NCI-H2227 (cell line): Measurements from ENCODE around the gene UBE2G2.
A peak's percentile ranks its signal among the peaks of the same experiment; 100 is the strongest.

Source experiments
- DNase-seq: peaks from one replicate; lab custom pipeline; 2025; ENCODE audit not compliant: unreplicated experiment; lab: John Stamatoyannopoulos, UW

UBE2G2 gene

DNA sequence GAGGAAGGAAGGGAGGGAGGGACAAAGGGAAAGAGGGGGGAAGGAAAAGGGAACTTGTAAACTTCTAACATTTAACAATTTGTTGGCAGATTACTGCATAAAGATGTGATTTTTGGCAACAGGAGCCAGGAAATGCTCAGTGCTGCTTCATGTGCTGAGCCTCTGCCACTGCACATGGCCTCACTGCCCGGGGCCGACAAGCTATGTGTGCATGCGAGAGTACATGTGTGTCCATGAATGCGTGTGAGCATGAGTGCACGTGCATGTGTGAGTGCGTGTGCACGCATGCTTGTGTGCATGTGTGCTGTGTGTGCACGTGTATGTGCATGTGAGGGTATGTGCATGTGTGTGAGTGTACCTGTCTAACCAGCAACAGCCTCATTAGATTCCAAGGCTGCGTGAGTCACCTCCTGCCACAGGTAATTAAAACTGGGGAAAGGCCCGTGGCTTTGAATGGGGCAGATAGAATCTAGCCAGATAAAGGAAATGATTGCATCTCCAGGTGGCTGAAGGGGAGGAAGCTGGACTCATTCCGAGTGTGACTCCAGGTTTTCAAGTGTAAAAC, 48.9 kb downstream of the UBE2G2 start:
- DNase-seq: no peak

DNA sequence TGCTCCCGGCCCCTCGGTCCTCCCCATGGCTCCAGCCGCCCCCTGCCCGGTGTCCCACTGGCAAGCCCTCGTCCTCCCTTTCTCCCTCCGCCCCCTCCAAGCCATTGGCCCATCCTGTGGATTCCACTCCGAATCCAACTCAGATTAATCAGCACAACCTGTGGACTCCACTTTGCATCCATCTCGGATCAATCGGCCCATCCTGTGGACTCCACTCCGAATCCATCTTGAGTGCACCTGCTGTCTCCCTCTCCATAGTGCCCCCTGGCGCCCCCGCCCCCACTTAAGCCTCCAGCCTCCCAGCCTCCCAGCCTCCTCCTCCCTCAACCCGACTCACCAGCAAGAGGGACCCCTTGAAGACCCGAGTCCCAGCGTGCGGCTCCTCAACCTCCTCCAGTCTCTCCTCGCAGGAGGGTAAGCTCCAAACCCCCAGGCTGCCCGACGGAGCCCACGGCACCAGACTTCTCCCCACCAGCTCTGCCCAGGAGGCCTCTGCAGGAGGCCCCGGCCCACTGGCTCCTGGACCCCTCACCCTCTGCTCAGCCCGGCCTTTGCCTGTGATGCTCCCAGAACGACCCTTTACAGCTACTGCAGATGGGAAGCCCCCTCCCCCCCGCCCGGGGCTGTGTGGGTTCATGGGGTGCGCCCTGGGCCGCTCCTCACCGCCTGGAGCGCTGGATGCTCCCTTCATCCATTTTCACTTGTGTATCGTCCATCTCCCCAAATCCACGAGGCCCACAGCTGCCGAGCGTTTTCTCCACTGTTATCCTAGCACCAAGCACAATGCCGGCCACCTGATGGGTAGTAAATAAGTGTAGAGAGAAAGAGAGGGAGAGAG, 49.6 kb downstream of the UBE2G2 start:
- DNase-seq: no peak

DNA sequence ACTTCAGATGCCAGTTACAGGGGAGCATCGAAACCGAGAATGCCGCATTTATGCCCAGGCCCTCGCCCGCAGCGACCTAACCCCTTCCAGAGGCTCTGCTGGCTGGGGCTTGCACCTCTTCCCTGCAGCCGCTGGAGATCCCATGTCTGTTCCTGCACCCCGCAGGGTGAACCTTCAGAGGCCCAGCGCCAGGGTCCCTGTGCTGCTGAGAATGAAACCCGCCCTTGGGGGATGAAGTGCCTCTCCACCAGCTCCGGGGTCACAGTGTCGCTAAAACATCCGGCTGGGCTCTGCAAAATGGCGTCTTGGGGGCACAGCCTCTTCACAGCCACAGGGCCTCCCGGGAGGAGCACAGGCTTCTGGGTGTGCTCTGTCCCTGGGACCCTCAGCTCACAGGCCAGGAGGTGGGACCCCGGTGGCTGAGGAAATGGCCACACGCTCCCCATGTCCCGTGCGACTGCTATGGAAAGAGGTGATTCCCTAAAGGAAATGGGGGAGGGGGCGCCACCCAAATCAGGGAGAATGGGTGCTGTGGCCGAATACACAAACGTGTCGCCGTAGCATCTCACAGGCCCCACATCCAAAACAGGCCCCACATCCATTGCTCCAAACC, 50.3 kb downstream of the UBE2G2 start:
- no peak for DNase-seq

DNA sequence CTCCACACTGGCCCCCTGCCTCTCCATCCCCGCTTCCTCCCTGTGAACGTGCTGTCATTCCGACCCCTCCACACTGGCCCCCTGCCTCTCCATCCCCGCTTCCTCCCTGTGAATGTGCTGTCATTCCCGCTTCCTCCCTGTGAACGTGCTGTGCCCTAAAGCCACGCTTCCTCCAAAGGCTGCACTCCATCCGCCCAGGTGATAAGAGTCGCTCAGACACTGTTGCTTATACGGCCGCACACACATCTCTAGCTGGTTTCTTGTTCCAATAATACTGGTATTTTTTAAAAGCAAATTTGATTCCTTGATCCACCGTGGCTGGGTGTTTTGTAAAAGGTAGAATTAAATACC, 51.0 kb downstream of the UBE2G2 start:
- DNase-seq: no peak

DNA sequence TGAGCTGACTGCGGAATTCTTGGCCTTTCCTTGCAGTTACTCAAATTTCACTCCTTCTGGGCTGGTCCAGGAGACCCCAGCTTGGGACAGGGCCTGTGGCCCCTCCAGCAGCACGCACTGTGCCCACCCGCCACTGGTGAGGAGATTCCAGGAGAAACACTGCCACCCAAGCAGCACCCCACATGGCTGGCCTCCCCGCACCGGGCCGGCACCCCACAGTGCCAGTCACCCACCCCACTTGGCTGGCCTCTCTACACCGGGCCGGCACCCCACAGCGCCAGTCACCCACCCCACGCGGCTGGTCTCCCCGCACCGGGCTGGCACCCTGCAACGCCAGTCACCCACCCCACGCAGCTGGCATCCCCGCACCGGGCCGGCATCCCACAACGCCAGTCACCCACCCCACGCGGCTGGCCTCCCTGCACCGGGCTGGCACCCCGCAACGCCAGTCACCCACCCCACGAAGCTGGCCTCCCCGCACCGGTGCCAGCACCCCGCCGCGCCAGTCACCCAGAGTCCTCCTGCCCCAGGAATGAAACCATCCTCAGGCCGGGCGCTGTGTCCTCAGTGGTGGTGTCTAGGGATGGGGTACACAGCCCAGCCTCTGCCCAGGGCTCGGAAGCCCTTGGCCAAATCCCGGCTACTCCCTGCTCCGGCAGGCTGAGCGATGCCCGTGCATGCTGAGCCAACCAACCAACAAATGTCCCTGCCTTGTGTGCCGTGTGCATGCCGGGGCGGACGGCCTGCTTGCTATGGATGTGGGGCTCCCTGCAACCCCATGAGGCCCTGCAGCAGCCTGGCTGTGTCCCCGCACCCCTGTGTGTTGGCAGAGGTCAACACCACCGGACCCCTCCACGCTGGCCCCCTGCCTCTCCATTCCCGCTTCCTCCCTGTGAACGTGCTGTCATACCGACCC, 51.6 kb downstream of the UBE2G2 start:
- no peak for DNase-seq

DNA sequence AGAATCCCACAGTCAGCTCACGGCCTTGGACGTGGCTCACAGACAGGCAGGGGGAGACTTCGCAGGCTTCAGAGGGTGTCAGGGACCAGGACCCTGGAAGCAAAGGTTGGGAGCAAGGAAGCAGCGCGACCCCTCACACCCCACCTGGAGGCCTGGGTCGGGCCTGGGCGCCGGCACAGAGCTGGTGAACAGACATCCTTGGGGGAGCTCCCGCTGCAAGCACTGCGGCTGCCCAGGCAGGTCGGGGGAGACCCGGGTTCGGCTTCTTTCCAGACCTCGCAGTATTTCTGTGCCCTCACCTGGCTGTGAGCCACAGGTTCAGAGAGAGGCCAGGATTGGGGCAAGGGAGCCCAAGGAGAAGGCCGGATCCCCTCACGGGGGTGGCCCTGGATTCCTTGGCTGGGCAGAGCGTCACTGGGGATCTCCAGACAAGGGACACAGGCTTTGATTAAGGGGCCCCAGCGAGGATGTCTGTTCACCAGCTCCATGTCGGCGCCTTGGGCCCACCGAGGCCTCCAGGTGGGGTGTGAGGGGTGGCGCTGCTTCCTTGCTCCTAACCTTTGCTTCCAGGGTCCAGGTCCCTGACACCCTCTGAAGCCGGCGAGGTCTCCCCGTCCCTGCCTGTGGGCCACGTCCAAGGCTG, 52.4 kb downstream of the UBE2G2 start:
- DNase-seq: no peak

DNA sequence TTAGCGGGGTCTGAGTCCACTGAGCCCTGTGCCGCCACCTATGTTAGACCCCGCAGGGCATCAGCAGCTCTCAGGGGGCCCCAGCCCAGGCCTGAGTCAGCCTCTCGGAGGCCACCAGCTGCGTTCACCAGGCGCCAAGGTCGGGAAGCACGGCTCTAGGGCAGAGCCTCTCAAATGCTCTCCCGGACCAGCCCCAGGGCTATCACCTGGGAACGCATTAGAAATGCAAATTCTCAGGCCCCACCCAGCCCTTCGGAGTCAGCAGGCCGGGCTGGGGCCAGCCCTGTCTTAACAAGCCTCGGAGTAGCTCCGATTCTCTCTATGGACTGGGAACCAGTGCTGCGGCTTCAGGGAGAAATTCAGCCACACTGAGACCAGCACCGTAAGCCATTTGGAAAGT, 53.0 kb downstream of the UBE2G2 start:
- DNase-seq: no peak

DNA sequence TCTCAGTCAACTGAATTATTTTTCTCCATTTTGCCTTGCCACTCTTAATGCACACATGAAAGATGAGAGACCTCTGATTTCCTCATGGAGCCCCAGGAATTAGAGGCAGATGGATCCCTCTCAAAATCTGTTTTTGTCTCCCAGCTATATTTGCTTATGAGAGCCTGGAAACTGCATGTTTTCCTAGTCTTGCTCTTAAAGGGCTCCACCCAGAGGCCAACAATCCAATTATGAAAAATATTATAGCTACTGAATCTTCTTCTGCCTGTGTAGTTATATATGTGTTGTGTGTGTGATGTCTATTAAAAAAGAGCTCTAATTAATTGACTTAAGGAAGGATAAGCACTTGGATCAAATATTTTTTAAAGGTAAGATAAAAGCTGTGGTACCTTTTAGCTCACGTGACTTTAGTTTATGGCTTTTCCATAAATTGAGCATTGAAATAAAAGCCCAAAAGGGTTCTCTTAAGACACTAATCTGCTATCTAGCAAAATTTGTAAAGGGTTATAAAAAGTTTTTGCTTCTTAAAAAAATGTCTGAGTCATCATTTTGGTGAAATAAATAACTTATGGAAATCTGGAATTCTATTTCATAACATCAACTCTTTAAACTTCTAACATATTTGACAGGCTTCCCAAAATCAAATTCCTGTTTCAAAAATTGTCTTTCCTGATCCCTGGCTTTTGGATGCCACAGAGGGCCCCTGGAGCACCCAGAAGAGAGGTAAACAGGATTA, 59.0 kb downstream of the UBE2G2 start:
- no peak for DNase-seq

DNA sequence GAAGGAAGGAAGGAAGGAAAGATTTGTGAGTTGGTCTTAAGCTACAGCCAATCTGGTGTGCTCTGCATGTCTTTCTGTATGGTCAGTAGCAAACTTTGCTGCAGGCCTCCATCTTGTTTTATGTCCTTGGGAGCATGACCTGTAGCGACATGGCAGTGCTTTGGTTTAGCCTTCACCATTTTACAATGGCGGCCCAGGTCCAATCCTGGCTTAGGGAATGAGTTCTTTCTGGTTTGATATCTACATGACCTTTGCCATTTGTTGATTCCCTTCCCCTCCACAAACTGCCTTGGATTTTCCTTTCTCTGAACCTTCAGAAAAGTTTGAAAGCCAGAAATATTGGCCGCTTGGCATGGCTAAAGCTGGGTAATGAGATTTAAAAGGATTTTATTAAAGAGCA, 59.7 kb downstream of the UBE2G2 start:
- DNase-seq: no peak

DNA sequence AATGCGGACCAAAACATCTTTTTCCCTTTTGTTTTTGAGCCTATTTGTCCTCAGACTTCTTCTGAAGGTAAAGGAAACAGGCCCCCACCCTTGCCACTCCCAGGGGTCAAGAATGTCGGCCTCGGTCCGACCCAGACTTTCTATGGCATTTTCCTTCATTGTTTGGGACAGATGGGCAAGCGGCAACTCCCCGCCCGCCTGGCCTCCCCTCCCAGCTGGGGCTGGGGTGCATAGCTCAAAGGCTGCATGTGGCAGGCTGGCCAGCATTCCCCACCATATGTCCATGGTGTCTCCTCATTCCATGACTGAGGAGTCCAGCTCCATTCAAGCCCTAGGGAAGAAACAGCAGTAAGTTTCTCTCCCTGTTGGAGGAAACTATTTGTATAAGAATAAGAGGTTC, 60.9 kb downstream of the UBE2G2 start:
- no peak for DNase-seq

DNA sequence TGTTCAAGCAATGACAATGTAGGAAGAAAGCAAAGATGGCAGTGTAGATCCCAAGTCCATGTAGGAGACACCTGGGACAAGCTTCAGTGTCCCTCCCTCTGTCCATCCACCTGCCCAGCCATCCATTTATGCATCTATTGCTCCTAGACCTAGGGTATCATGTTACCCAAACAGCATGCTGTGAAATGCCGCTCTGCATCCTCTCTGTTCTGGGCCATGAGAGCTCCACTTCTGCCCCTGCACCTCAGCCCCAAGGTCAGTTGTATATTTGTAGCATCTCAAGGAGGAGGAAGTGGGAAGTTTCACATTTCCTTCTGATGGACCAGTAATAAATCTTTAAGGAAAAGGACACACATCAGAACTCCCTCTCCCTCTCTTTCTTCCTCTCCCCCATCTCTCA, 62.3 kb downstream of the UBE2G2 start:
- no peak for DNase-seq

DNA sequence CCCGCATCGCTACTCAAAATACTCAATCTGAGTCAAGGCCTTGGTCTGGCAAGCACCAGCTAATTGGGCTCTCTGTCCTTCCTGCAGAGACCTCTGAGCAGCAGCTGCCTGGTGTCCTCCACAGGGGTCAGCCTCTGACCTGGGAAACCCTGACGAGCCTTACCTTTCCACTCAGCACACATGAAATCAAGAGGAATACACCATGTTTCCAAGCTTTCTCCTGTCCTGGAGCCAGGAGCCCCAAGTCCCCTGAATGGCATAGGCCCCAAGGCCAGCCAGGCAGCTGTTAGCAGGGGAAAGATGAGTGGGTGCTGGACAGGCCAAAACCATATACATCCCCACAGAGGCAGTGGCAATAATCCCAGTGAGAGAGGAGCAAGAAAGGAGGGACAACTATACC, 63.0 kb downstream of the UBE2G2 start:
- no peak for DNase-seq

DNA sequence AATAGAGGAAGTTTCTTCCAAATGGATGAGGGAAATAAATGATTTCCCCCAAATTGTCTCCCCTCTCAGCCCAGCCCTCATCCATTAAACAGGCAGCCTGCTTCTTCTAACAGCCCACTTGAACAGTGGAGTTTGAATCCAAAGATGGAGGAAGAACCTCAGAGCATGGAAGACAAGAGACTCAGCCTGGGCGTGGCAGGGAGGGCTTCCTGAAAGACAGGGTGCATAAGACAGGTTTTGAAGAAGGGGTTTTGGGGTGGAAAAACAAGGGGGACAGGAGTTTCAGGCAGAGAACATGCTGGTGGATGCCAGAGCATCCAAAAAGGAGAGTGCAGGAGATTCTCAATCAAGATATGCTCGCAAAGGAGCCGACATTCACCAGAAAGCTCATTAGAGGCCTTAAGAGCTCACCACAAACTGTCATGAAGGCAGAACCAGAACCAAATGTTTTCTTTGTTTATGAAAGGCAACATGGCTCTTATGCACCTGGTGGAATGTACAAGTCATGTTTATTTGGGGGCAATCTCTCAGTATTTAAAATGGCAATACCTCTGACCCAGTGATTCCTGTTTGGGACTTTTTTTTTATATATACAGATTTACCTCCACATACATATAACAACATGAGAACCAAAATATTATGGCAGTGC, 63.8 kb downstream of the UBE2G2 start:
- DNase-seq: peak; percentile 56

DNA sequence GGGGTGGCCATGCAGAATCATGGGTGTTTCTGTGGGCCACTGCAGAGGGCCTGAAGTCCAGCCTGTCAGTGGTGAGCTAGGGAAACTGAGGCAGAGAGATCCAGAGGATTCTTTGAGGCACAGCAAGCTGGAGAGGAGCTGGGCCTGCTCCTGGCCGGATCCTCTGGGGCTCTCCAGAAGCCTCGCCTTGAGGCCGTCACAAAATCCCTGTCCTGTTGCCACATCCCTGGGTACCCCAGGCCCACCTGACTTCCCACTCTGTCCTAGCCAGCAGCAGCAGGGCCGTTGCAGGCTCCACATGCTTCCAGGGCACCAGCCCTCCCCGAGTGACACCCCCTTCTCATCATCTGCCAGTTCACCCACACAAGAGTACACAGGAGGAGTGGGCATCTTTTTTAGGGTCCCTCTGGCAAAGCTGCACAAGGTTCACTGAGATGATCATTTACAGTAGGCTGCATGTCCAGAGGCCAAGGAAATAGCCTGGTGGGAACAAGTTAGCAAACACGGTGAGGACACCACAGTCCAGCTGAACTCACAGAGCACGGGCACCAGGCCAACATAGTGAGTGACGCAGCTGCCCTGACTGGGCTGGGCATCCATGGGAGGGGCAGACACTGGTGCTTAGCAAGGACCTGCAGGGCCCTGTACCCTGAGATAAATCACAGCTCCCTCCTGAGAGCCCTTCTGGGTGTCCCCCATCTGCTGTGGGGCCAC, 65.2 kb downstream of the UBE2G2 start:
- DNase-seq: no peak

DNA sequence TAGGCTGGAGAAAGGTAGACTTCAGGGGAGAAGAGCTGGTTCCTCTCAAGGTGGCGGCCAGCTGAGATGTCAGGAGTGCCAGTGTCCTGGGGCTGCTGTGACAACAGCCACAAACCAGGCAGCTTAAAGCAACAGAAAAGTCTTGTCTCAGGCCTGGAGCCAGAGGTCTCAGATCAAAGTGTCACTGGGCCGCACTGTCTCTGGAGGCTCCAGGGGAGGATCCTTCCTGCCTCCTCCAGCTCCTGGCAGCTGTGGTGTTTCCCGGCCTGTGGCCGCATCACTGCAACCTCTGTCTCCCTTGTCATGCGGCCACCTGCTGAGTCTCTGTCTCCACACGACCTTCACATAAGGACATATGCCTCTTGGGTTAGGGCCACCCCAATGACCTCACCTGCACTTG, 65.8 kb downstream of the UBE2G2 start:
- no peak for DNase-seq

DNA sequence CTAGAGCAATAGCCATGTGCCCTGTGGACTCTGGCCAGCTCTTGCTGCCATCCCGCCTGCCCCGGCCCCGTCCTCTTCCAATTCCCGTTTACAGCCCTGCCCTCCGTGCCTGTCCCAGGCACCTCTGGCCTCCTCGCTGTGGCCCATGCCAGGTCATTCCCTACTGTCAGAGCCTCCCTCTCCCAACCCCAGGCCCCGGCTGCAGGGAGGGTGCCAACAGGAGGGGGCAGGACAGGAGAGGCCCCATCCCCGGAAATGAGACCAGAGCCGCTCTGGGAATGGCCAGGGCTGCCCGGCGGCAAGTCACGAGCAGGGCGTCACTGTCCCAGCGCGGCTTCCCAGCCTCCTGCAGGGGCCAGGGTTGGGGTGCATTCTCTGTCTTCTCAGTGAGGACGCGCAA, 66.8 kb downstream of the UBE2G2 start:
- no peak for DNase-seq

DNA sequence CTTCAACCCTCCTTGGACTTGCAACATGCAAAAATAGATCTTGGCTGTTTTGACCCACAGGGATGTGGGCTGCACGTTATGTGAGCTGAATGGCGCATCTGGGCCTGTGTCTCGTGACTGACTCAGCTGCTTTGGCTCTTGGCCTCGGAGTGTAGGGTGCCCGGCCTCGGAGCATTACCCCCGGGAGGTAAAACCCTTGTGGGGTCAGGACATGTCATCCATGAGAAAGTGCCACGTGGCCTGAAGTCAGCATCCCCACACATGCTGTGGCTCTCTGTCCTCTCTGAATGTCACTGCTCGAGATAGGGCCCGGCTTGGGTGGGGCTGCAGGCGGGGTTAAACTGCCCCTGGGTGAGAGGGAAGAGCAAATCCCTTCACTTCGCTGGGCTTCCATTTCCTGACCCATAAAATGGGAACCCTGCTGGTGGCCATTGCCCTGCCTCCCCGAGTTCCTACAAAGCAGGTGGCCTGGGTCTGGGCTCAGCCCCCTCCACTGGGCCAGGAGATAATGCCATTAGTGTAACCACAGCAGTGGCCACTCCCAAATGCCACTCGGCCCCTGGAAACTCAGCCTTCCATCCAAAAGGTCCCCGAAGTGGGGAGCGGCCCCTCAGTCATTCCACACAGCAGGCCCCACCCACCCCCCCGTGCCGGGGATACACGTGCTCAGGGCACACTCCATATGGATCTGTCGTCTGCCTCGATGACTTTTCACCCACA, 67.4 kb downstream of the UBE2G2 start:
- no peak for DNase-seq

DNA sequence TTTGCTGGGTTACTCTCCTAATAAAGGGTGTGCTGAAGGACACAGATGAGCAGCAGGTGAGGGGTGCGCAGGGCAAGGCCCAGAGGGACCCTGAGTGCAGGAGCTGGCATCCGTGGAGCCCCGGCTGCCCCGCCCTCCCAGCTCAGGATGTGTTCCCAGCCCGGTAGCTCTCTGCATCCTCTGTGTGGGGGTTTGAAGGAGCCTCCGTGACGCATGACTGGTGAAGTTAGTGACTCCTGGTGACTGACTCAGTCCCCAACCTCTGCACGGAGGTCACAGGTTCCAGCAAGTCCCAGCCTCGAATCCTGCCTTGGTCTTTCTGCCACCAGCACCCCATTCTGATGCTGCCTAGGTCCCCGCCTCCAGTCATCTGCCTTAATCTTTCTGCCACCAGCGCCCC, 68.7 kb downstream of the UBE2G2 start:
- no peak for DNase-seq

DNA sequence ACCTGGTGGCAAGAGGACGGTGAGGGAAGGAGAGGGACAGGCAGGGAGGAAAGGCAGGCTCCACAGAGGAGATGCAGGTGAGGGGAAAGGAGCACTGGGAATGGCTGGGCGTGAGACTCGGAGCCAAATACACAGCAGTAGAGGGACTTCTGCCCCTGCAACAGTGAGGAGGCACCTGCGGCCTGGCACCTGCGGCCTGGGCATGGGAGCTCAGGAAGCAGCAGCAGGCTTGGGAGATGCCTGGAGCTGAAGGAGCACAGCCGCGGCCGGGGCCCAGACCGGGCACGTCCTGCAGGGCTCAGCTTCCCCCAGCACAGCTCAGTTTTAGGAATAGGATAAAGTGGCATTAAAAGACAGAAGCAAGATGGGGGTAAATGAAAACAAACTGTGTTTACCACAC, 69.4 kb downstream of the UBE2G2 start:
- no peak for DNase-seq
